MM.1S (cell line): Measurements from ENCODE around the gene KHDC4.
A peak's percentile ranks its signal among the peaks of the same experiment; 100 is the strongest.

Experiments used
- DNase-seq: peaks from one replicate; pipeline ENCODE4 v3.0.0-alpha.2; 2015
- H2AFZ ChIP-seq: fragments of 300-600 bp; sonication (generic); 2 replicates; pipeline ENCODE4 v1.6.0; 2016; ENCODE audit warnings: antibody characterized with exemption, low read length
- H3F3A ChIP-seq: fragments of 300-600 bp; sonication (generic); 2 replicates; pipeline ENCODE4 v1.6.1; 2016; ENCODE audit warnings: mild to moderate bottlenecking, antibody characterized with exemption, low read length, moderate library complexity, mixed read lengths; ENCODE audit not compliant: insufficient read depth
- H3K27ac ChIP-seq: fragments of 300-600 bp; sonication (generic); 2 replicates; pipeline ENCODE4 v1.5.1; 2016; ENCODE audit warnings: mild to moderate bottlenecking, low read length
- H3K27me3 ChIP-seq: fragments of 300-600 bp; sonication (generic); replicated peaks from 2 replicates; pipeline ENCODE4 v1.6.0; 2016; ENCODE audit warnings: low read length; ENCODE audit not compliant: insufficient read depth
- H3K36me3 ChIP-seq: fragments of 300-600 bp; sonication (generic); replicated peaks from 2 replicates; pipeline ENCODE4 v1.6.1; 2016; ENCODE audit warnings: mild to moderate bottlenecking, low read length, mixed read lengths; ENCODE audit not compliant: insufficient read depth
- H3K4me1 ChIP-seq: fragments of 300-600 bp; sonication (generic); 2 replicates; pipeline ENCODE4 v1.6.1; 2016; ENCODE audit warnings: low read length, mixed read lengths
- H3K4me2 ChIP-seq: fragments of 300-600 bp; sonication (generic); 2 replicates; pipeline ENCODE4 v1.6.0; 2016; ENCODE audit warnings: low read depth, low read length
- H3K4me3 ChIP-seq: fragments of 300-600 bp; sonication (generic); 2 replicates; pipeline ENCODE4 v1.5.1; 2016; ENCODE audit warnings: low read length, mixed read lengths
- H3K79me2 ChIP-seq: fragments of 300-600 bp; sonication (generic); 2 replicates; pipeline ENCODE4 v1.6.1; 2016; ENCODE audit warnings: mixed run types, low read length, mixed read lengths
- H3K9ac ChIP-seq: fragments of 300-600 bp; sonication (generic); 2 replicates; pipeline ENCODE4 v1.6.1; 2016; ENCODE audit warnings: low read length, mixed read lengths
- H3K9me2 ChIP-seq: fragments of 300-600 bp; sonication (generic); replicated peaks from 2 replicates; pipeline ENCODE4 v1.6.1; 2016; ENCODE audit warnings: mild to moderate bottlenecking, low read length, mixed read lengths; ENCODE audit not compliant: insufficient read depth
- H3K9me3 ChIP-seq: fragments of 300-600 bp; sonication (generic); replicated peaks from 2 replicates; pipeline ENCODE4 v1.6.1; 2016; ENCODE audit warnings: mild to moderate bottlenecking, low read length, mixed read lengths; ENCODE audit not compliant: insufficient read depth
- H4K20me1 ChIP-seq: fragments of 300-600 bp; sonication (generic); 2 replicates; pipeline ENCODE4 v1.6.1; 2016; ENCODE audit warnings: mild to moderate bottlenecking, low read length, moderate library complexity, mixed read lengths; ENCODE audit not compliant: insufficient read depth
- CTCF ChIP-seq: fragments of 300-600 bp; sonication (generic); IDR thresholded peaks from 2 replicates; pipeline ENCODE4 v1.5.1; 2016; ENCODE audit warnings: antibody characterized with exemption, low read length, mixed read lengths
- EZH2 ChIP-seq: fragments of 300-600 bp; sonication (generic); optimal IDR thresholded peaks from 2 replicates; pipeline ENCODE3; 2017; ENCODE audit warnings: low read depth, mild to moderate bottlenecking, antibody characterized with exemption, low read length, mixed read lengths
- EZH2phosphoT487 ChIP-seq: fragments of 300-600 bp; sonication (generic); IDR thresholded peaks from 2 replicates; pipeline ENCODE4 v1.6.1; 2018; ENCODE audit warnings: antibody characterized with exemption, low read length

The KHDC4 gene

GRCh38 chr1:155942578-155943141, 8.4 kb upstream of the KHDC4 start:
- Histone ChIP-seq H3K27ac (peak overlapping the region; percentile 87; the same call in 1 of the 2 replicates), H3F3A (peaks cover 75% of the 10 kb centered on the region), H3K4me3 (no peak overlapping the region), H3K9ac (no peak overlapping the region), H4K20me1 (no peaks in the 10 kb centered on the region), H3K9me3 (no peaks in the 10 kb centered on the region), H2AFZ (no peak overlapping the region), H3K4me1 (peaks cover 79% of the 10 kb centered on the region), H3K36me3 (peaks cover 3% of the 10 kb centered on the region; the same call in 1 of the 2 replicates), H3K27me3 (no peaks in the 10 kb centered on the region), H3K4me2 (peak overlapping the region; percentile 1), H3K9me2 (no peaks in the 10 kb centered on the region), H3K79me2 (peaks cover 6% of the 10 kb centered on the region)
- TF ChIP-seq CTCF (no peak), EZH2phosphoT487 (no peak), EZH2 (no peak)
- DNase-seq: no peak

GRCh38 chr1:155941845-155942531, 7.8 kb upstream of the KHDC4 start:
- Histone ChIP-seq H3K9me2 (no peaks in the 10 kb centered on the region), H3K4me2 (0 out of 2 replicates have a peak overlapping the region, but pooled peaks have one; percentile 5), H3K27me3 (no peaks in the 10 kb centered on the region), H3K4me1 (peaks cover 73% of the 10 kb centered on the region), H4K20me1 (no peaks in the 10 kb centered on the region), H3K79me2 (peaks cover 5% of the 10 kb centered on the region; the same call in 1 of the 2 replicates), H3K36me3 (no peaks in the 10 kb centered on the region), H3F3A (peaks cover 68% of the 10 kb centered on the region), H3K27ac (peak overlapping the region; percentile 87; the same call in 1 of the 2 replicates), H3K4me3 (no peak overlapping the region), H2AFZ (no peak overlapping the region), H3K9me3 (no peaks in the 10 kb centered on the region), H3K9ac (no peak overlapping the region)
- TF ChIP-seq EZH2phosphoT487: no peak
- TF ChIP-seq CTCF: no peak
- no peak for DNase-seq

- Histone ChIP-seq H3K27ac (peak within 1 kb of the TSS; percentile 87; the same call in 1 of the 2 replicates), H3K9ac (peak within 1 kb of the TSS; percentile 3; the same call in 1 of the 2 replicates), H3K4me3 (no peak within 1 kb of the TSS)
Measured at GRCh38 chr1:155940993-155941844, 7.0 kb upstream of the KHDC4 start, which contains the start of gene RXFP4. Gene RXFP4 (plus strand): TSS chr1:155941638. CDS start chr1:155941710, 72 bp downstream.

More at GRCh38 chr1:155940993-155941844, 7.0 kb upstream of the KHDC4 start, which contains the start of gene RXFP4:
- H2AFZ ChIP-seq: no peak within 1 kb of the TSS
- H4K20me1 ChIP-seq: no peaks in the 10 kb centered on the region
- H3K9me3 ChIP-seq: no peaks in the 10 kb centered on the region
- peaks cover 66% of the 10 kb centered on the region for H3K4me1 ChIP-seq
- H3K79me2 ChIP-seq: peaks cover 5% of the 10 kb centered on the region; the same call in 1 of the 2 replicates
- H3F3A ChIP-seq: peaks cover 62% of the 10 kb centered on the region
- H3K36me3 ChIP-seq: no peaks in the 10 kb centered on the region
- H3K27me3 ChIP-seq: no peaks in the 10 kb centered on the region
- H3K4me2 ChIP-seq: peak within 1 kb of the TSS; percentile 5; the same call in 1 of the 2 replicates
- TF ChIP-seq EZH2phosphoT487: no peak
- TF ChIP-seq EZH2: no peak
- TF ChIP-seq CTCF: no peak
- DNase-seq: peak; percentile 48
- no peaks in the 10 kb centered on the region for H3K9me2 ChIP-seq
